Measurements from ENCODE around the gene ENO1.

The ENO1 gene

DNA sequence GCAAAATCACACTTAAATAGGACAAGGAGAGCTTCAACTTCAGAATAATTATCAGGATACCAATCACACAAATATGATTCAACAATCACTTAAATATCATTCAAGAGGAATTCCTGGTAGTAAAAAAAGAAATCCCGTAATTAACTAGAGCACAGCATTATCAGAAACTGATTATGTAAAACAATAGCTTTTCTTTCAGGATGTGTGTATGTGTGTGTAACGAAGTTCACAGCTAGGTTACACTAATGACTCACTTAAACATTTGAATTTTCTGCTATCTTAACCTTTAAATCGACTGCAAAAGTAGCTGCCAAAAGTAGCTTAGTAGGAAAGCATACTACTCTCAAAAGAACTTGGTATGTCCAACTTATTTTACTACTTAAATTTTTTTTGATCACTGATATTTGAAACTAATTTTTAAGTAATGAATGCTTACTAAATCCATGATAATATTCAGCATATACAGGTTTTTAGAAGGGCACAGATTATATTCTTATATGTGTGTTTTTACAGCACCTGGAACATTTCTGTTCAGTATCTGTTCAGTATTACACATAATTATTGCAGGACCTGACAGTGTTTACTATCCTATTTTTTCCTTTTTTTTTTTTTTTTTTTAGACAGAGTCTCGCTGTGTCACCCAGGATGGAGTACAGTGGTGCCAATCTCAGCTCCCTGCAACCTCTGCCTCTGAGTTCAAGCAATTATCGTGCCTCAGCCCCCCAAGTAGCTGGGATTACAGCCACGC is 65.3 kb downstream of the ENO1 start:
- DNase-seq (ENCODE audit: low read depth): no peak

DNA sequence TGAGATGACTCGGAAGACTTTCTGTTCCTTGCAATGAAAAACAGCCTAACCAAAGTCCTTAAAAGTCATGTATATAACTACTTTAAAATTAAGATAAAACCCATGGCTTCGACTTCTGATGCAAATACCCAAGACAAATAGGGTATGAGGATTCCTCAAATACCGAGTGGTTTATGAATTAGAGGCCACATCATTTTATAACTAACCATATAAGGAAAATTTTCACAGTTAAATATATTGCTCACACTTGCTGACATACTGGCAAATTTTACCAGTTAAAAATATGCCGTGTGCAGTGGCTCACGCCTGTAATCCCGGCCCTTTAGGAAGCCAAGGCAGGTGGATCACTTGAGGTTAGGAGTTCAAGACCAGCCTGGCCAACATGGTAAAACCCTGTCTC is 66.4 kb downstream of the ENO1 start:
- DNase-seq (ENCODE audit: low read depth): no peak
